HL-60 (cell line): ENCODE data around the gene DSC3.
"Not testable (repeated sequence)": the region's sequence is repeated elsewhere in the genome, so short reads cannot be mapped to it uniquely, and the experiment has no call there.

Experiments used
- DNase-seq, 2 experiments: peaks; one replicate each; pipeline ENCODE4 v3.0.0-alpha.2; 2010 to 2020; ENCODE audit warnings: low read depth in 1 of 2, low spot score in 1 of 2
- H3K27ac ChIP-seq: fragments of 250-450 bp; sonication (Bioruptor Pico); replicated peaks from 2 replicates; pipeline ENCODE4 v1.5.1; 2020; ENCODE audit warnings: mild to moderate bottlenecking, moderate library complexity
- H3K27me3 ChIP-seq: fragments of 250-450 bp; sonication (Bioruptor Pico); 2 replicates; pipeline ENCODE4 v1.5.1; 2021; ENCODE audit warnings: mild to moderate bottlenecking, moderate library complexity; ENCODE audit not compliant: insufficient read depth, poor library complexity, severe bottlenecking
- H3K4me3 ChIP-seq: replicated peaks from 2 replicates; pipeline ENCODE4 v1.5.1; 2011; ENCODE audit warnings: mild to moderate bottlenecking, control low read depth, low read length; ENCODE audit not compliant: insufficient read depth
- CTCF ChIP-seq: IDR thresholded peaks from one replicate; pipeline ENCODE4 v1.5.1; 2011; ENCODE audit warnings: low read length, control low read depth, inconsistent platforms; ENCODE audit not compliant: insufficient read depth
- GABPA ChIP-seq: IDR thresholded peaks from 2 replicates; pipeline ENCODE4 v1.6.1; 2012; ENCODE audit warnings: low read depth
- POLR2AphosphoS5 ChIP-seq: IDR thresholded peaks from 2 replicates; pipeline ENCODE4 v1.6.1; 2012; ENCODE audit warnings: low read depth
- REST ChIP-seq: IDR thresholded peaks from 2 replicates; pipeline ENCODE4 v1.6.1; 2012; ENCODE audit warnings: low read depth; ENCODE audit not compliant: insufficient replicate concordance
- SPI1 ChIP-seq: IDR thresholded peaks from 2 replicates; pipeline ENCODE4 v1.6.1; 2012; ENCODE audit warnings: low read depth, mild to moderate bottlenecking, borderline replicate concordance

The DSC3 gene

GRCh38 chr18:30987467-30988241, 54.9 kb downstream of the DSC3 start:
- DNase-seq: no peak
- no peak overlapping the region for H3K27ac ChIP-seq
- H3K4me3 ChIP-seq: no peak overlapping the region
- no peaks in the 10 kb centered on the region for H3K27me3 ChIP-seq
- TF ChIP-seq GABPA: no peak
- no peak for TF ChIP-seq SPI1

GRCh38 chr18:30985753-30986152, 56.8 kb downstream of the DSC3 start:
- TF ChIP-seq CTCF (no peak), GABPA (no peak), SPI1 (no peak), REST (no peak), POLR2AphosphoS5 (no peak)
- no peak overlapping the region for H3K27ac ChIP-seq
- H3K4me3 ChIP-seq: no peak overlapping the region
- DNase-seq: no peak
- no peaks in the 10 kb centered on the region for H3K27me3 ChIP-seq

GRCh38 chr18:30982285-30982992, 60.1 kb downstream of the DSC3 start:
- no peak for DNase-seq
- Histone ChIP-seq H3K27ac (no peak overlapping the region), H3K27me3 (peaks cover 2% of the 10 kb centered on the region), H3K4me3 (no peak overlapping the region)
- TF ChIP-seq GABPA (no peak), REST (no peak), SPI1 (no peak), POLR2AphosphoS5 (no peak), CTCF (no peak)

- H3K4me3 ChIP-seq, H3K27me3 ChIP-seq, DNase-seq, H3K27ac ChIP-seq: not testable (repeated sequence)
Observed at GRCh38 chr18:30978091-30978490, 64.5 kb downstream of the DSC3 start.
